Right lobe of liver (tissue), 4 donors: Measurements from ENCODE around the gene SFT2D1.

ENCODE experiments used
- POLR2A ChIP-seq: fragments of 450-650 bp; IDR thresholded peaks from one replicate; pipeline ENCODE4 v1.6.1; 2017; ENCODE audit warnings: antibody characterized with exemption, mild to moderate bottlenecking
- TF ChIP-seq, protein P1 (sequence below), 4 donors: fragments of 200-600 bp in 3 of 4; fragments of 450-650 bp in 1 of 4; IDR thresholded peaks; one replicate each; pipeline versions ENCODE4 v1.5.1 to v1.8.0; 2016 to 2022; ENCODE audit warnings: antibody characterized with exemption in 4 of 4, mild to moderate bottlenecking in 2 of 4
- donor health status: DM: no; HTN: no; CAD: no.
- donor health status: DM: no; HTN: no; CAD: no.
- donor health status: DM: no; HTN: yes; CAD: no.

DNA sequence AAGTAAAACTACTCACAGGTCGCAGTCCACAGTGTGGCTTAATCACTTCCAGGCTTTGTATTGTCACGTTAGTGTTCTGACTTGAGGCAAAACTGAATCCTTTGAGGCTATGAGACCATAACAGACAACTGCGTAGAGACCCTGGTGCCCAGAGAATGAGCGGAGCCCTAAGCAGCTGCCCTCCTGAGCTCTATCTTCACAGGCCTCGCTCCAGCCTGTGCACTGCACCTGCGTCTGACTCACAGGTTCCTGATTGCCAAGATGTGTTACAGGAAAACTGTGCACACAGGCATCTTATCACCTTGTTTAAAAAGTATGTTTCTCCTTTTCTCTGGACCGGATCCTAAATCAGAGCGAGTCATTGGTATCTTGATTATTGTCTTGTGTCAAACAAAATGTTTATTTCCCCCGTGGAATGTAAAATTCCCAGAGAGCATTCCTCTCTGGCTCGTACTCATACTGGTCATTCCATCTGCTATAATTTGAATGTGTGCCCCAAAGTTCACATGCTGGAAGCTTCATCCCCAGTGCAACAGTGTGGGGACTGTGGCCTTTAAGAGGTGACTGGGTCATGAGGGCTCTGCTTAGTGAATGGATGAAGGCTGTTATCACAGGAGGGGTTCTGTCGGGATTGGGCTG is 59.8 kb downstream of the SFT2D1 start:
- TF ChIP-seq, protein P1, sequence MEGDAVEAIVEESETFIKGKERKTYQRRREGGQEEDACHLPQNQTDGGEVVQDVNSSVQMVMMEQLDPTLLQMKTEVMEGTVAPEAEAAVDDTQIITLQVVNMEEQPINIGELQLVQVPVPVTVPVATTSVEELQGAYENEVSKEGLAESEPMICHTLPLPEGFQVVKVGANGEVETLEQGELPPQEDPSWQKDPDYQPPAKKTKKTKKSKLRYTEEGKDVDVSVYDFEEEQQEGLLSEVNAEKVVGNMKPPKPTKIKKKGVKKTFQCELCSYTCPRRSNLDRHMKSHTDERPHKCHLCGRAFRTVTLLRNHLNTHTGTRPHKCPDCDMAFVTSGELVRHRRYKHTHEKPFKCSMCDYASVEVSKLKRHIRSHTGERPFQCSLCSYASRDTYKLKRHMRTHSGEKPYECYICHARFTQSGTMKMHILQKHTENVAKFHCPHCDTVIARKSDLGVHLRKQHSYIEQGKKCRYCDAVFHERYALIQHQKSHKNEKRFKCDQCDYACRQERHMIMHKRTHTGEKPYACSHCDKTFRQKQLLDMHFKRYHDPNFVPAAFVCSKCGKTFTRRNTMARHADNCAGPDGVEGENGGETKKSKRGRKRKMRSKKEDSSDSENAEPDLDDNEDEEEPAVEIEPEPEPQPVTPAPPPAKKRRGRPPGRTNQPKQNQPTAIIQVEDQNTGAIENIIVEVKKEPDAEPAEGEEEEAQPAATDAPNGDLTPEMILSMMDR (IDR thresholded peaks at IDR 0.05), result no peak
- TF ChIP-seq POLR2A, result no peak
